Ishikawa (cell line): ENCODE data around the gene CARMIL1.

ENCODE experiments used
- CEBPB ChIP-seq: IDR thresholded peaks from 2 replicates; pipeline ENCODE4 v1.6.1; 2012
- CREB1 ChIP-seq: IDR thresholded peaks from 2 replicates; pipeline ENCODE4 v1.6.1; 2012; ENCODE audit warnings: low read depth
- EGR1 ChIP-seq: IDR thresholded peaks from 2 replicates; pipeline ENCODE4 v1.6.1; 2012
- EP300 ChIP-seq: IDR thresholded peaks from 2 replicates; pipeline ENCODE4 v1.6.1; 2012; ENCODE audit warnings: borderline replicate concordance
- FOXM1 ChIP-seq: IDR thresholded peaks from 2 replicates; pipeline ENCODE4 v1.6.1; 2012; ENCODE audit warnings: low read depth, borderline replicate concordance
- NFIC ChIP-seq: IDR thresholded peaks from 2 replicates; pipeline ENCODE4 v1.6.1; 2012
- RAD21 ChIP-seq: IDR thresholded peaks from 2 replicates; pipeline ENCODE4 v1.6.1; 2012; ENCODE audit warnings: low read depth
- TAF1 ChIP-seq: IDR thresholded peaks from 2 replicates; pipeline ENCODE4 v1.6.1; 2012; ENCODE audit warnings: low read depth, mild to moderate bottlenecking
- TCF12 ChIP-seq: IDR thresholded peaks from 2 replicates; pipeline ENCODE4 v1.6.1; 2012; ENCODE audit warnings: low read depth
- TEAD4 ChIP-seq: IDR thresholded peaks from 2 replicates; pipeline ENCODE4 v1.6.1; 2012
- YY1 ChIP-seq: IDR thresholded peaks from 2 replicates; pipeline ENCODE4 v1.6.1; 2012; ENCODE audit warnings: low read depth
- ZBTB7A ChIP-seq: IDR thresholded peaks from 2 replicates; pipeline ENCODE4 v1.6.1; 2012; ENCODE audit warnings: low read depth
- TF ChIP-seq, protein P1 (sequence below): IDR thresholded peaks from 2 replicates; pipeline ENCODE4 v1.6.1; 2012; ENCODE audit warnings: low read depth, mild to moderate bottlenecking
- TF ChIP-seq, protein P2 (sequence below): IDR thresholded peaks from 2 replicates; pipeline ENCODE4 v1.6.1; 2012
- TF ChIP-seq, protein P3 (sequence below): IDR thresholded peaks from 2 replicates; pipeline ENCODE4 v1.6.1; 2012

The CARMIL1 gene

DNA sequence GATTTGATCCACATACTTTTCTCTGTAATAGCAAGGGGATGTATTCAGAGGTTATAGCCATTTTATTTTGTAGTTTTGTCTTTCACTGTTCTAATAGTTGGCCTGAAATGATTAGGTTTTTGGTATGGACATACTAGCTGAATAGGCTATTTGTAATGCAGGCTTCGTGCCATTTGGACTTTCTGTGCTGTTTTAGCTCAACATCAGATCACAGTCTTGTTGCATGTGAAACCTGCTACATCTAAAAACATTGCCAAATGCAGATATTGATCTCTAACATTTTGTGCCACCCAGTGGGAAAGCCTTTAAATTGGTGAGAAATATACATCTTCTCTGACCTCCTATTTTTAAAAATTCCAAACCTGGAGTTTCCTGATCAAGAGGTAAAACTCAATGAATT lies 215.3 kb downstream of the CARMIL1 start:
- TF ChIP-seq CEBPB, result no peak
- TF ChIP-seq TCF12, result no peak
- TF ChIP-seq ZBTB7A, result no peak
- TF ChIP-seq FOXM1, result no peak
- TF ChIP-seq TAF1, result no peak
- no peak for TF ChIP-seq CREB1
- no peak for TF ChIP-seq EGR1

DNA sequence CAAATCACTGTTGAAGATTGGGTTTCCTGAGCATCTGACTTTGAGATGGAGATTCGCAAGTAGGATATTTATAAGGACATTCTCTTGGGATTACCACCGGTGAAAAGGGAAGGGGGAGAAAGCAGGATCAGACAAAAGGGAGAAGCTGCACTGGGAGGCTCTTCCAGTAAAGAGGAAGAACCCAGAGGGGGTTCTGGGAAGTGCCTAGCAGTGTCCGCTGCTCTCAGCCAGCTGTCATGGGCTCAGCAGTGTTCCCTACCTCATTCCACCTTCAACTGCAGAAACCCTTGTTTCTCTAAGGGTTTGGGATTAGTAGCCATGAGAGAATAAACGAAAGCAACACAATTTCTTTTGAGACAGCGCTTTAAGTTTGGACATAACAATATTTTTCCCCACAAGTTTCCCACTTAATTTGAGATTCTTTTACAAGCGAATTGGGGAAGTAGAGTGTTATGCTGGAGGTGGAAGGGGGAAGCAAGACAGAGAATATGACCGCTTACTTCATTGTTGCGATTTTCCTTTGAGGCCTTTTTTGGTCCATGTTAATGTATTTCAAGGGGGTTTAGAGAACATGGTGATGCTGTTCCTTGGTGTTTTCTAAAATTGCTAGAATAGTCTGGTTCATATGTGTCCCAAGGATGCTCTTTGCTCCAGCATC lies 218.3 kb downstream of the CARMIL1 start:
- TF ChIP-seq CREB1 (no peak), ZBTB7A (no peak), TEAD4 (no peak), EP300 (no peak), EGR1 (no peak), TCF12 (no peak), FOXM1 (no peak)
- TF ChIP-seq, protein P1, sequence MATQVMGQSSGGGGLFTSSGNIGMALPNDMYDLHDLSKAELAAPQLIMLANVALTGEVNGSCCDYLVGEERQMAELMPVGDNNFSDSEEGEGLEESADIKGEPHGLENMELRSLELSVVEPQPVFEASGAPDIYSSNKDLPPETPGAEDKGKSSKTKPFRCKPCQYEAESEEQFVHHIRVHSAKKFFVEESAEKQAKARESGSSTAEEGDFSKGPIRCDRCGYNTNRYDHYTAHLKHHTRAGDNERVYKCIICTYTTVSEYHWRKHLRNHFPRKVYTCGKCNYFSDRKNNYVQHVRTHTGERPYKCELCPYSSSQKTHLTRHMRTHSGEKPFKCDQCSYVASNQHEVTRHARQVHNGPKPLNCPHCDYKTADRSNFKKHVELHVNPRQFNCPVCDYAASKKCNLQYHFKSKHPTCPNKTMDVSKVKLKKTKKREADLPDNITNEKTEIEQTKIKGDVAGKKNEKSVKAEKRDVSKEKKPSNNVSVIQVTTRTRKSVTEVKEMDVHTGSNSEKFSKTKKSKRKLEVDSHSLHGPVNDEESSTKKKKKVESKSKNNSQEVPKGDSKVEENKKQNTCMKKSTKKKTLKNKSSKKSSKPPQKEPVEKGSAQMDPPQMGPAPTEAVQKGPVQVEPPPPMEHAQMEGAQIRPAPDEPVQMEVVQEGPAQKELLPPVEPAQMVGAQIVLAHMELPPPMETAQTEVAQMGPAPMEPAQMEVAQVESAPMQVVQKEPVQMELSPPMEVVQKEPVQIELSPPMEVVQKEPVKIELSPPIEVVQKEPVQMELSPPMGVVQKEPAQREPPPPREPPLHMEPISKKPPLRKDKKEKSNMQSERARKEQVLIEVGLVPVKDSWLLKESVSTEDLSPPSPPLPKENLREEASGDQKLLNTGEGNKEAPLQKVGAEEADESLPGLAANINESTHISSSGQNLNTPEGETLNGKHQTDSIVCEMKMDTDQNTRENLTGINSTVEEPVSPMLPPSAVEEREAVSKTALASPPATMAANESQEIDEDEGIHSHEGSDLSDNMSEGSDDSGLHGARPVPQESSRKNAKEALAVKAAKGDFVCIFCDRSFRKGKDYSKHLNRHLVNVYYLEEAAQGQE, result no peak
- TF ChIP-seq, protein P2, sequence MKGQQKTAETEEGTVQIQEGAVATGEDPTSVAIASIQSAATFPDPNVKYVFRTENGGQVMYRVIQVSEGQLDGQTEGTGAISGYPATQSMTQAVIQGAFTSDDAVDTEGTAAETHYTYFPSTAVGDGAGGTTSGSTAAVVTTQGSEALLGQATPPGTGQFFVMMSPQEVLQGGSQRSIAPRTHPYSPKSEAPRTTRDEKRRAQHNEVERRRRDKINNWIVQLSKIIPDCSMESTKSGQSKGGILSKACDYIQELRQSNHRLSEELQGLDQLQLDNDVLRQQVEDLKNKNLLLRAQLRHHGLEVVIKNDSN, result no peak

DNA sequence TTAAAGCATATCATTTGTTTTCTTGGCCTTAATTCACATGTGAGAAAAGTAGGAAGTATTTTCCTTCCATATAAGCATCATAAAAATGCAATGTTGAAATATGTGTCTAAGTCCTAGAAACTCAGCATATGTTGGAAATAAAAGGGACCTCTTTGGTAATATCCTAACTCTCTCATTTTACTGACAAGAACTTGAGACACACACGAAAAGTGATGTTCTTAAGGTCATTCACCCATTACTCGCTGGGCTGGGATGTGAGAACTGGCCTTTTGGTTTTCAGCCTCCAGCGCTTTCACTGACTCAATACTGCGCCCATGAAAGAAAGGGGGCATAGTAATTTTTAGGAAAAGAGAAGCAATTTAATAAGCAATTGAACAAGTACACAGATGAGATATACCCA lies 219.3 kb downstream of the CARMIL1 start:
- TF ChIP-seq FOXM1 (no peak), CREB1 (no peak), TEAD4 (no peak), NFIC (no peak)
- TF ChIP-seq, protein P1, result no peak

DNA sequence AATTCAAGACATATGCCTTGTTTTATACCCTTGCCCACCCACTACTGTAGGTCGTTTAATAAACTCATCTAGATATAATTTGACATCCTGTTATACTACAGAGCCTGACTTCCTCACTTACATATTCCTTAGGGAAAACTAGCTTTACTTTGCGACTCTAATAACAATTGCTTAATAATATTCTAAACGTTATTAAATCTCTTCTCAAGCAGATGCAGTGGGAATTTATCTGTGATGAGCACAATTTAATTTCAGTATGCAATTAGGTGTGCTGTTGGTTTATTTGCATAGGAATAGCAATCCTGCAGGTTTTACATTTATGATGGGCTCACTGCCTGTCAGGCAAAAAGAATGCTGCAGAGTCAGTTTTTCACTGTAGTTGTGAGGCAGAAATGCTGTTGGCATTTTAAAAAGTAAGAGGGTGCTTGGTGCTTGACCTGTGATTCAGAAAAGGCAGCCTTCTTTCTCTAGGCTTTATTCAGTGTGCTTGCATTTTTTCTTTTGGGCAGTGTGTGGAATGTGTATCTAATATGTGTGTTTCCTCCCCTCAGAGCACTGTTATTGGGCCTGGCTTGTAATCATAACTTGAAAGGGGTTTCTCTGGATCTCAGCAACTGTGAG lies 220.6 kb downstream of the CARMIL1 start:
- TF ChIP-seq EP300 (no peak), EGR1 (no peak), CREB1 (no peak), TCF12 (no peak), TAF1 (no peak), ZBTB7A (no peak), TEAD4 (no peak)
- TF ChIP-seq, protein P3, sequence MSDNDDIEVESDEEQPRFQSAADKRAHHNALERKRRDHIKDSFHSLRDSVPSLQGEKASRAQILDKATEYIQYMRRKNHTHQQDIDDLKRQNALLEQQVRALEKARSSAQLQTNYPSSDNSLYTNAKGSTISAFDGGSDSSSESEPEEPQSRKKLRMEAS, result no peak

DNA sequence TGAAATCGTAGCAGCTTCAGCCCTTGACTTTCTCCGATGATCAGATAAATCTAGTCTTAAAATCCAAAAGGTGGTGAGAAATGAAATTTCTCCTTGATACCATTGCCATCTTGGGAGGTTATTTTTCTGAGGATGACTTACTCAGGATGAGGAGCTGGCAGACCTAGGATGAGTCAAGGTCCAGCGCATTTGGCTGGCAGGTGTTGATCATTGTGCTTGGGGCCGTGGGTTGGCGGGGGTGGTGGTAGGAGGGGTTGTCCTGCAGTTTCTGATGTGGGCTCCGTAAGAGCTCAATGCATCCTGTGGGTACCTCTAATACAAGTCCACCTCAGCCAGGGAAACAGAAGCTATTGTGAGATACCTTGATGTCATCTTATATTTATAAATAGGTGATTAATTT lies 224.5 kb downstream of the CARMIL1 start:
- TF ChIP-seq, protein P3, result no peak
- TF ChIP-seq YY1 (no peak), ZBTB7A (no peak), CREB1 (no peak), FOXM1 (no peak), NFIC (no peak), TEAD4 (no peak), EP300 (no peak), TAF1 (no peak), EGR1 (no peak), CEBPB (no peak), RAD21 (no peak), TCF12 (no peak)
- TF ChIP-seq, protein P1, result no peak
- TF ChIP-seq, protein P2, result no peak
